ENCODE results near the gene MINK1.

DNA sequence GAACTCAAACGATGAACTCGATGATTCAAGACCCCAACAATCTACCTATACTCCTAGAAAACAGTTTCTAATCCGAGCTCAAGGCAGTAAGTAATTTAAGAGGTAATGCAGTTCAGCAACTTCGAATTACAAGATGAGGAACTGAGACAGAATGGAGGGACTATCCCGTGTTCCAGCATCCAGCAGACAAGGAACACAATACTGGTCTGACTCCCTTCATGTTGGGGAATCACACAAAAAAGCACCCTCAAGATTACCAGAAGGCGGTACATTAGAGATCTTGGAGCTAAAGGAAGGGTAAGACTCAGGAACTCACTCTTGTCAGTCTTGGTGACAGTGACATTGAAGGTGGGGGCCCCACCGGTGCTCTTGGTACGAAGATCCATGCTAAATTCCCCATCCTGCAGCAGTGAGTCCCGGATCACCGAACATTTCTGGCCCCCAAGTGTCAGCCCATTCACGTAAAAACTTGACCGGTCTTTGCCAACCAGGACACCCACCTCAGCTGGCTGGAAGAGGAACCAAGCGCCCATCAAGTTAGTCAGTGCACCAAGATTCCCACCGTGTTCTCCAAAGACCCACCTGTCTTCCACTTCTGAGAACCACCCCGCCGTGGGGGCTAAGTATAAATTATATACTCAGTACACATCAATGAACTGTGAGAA is 113.3 kb downstream of the MINK1 start:
- TF ChIP-seq POLR2A (IDR thresholded peaks at IDR 0.05; ENCODE audit: extremely low read depth, insufficient read length), result no peak
- TF ChIP-seq, protein P1, sequence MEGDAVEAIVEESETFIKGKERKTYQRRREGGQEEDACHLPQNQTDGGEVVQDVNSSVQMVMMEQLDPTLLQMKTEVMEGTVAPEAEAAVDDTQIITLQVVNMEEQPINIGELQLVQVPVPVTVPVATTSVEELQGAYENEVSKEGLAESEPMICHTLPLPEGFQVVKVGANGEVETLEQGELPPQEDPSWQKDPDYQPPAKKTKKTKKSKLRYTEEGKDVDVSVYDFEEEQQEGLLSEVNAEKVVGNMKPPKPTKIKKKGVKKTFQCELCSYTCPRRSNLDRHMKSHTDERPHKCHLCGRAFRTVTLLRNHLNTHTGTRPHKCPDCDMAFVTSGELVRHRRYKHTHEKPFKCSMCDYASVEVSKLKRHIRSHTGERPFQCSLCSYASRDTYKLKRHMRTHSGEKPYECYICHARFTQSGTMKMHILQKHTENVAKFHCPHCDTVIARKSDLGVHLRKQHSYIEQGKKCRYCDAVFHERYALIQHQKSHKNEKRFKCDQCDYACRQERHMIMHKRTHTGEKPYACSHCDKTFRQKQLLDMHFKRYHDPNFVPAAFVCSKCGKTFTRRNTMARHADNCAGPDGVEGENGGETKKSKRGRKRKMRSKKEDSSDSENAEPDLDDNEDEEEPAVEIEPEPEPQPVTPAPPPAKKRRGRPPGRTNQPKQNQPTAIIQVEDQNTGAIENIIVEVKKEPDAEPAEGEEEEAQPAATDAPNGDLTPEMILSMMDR (IDR thresholded peaks at IDR 0.05; ENCODE audit: low read depth, low read length), result no peak
- no peak for TF ChIP-seq MYC (IDR thresholded peaks at IDR 0.05; ENCODE audit: low read depth, low read length)
- TF ChIP-seq, protein P2, sequence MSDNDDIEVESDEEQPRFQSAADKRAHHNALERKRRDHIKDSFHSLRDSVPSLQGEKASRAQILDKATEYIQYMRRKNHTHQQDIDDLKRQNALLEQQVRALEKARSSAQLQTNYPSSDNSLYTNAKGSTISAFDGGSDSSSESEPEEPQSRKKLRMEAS (IDR thresholded peaks at IDR 0.05; ENCODE audit: low read depth, low read length), result no peak

Measured in NB4 (cell line).